ENCODE measurements around the gene MRPL28.

MRPL28 gene

DNA sequence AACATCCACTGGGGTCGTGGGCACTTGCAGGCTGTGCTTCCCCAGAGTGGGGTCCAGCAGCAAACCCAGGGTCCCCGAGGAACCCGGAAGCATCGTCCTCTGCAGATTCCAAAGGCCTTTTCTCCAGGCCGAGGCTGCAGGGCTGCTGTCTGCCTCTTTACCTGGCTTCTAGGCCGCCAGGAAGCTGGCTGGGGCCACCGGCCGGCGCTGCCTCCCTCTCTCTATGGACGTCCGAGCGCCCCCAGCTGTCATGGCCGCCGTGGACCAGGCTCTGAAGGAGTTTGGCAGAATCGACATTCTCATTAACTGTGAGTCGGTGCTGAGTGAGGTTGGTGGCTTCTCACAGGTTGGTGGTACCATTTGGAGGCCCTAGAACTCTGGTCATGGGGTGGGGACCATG lies 36.9 kb upstream of the MRPL28 start:
- H3K9ac ChIP-seq = no peak overlapping the region
- H3K9me3 ChIP-seq (ENCODE audit: control insufficient read depth, low read length) = no peaks in the 10 kb centered on the region
- H2AFZ ChIP-seq = no peak overlapping the region
- TF ChIP-seq, protein P1, sequence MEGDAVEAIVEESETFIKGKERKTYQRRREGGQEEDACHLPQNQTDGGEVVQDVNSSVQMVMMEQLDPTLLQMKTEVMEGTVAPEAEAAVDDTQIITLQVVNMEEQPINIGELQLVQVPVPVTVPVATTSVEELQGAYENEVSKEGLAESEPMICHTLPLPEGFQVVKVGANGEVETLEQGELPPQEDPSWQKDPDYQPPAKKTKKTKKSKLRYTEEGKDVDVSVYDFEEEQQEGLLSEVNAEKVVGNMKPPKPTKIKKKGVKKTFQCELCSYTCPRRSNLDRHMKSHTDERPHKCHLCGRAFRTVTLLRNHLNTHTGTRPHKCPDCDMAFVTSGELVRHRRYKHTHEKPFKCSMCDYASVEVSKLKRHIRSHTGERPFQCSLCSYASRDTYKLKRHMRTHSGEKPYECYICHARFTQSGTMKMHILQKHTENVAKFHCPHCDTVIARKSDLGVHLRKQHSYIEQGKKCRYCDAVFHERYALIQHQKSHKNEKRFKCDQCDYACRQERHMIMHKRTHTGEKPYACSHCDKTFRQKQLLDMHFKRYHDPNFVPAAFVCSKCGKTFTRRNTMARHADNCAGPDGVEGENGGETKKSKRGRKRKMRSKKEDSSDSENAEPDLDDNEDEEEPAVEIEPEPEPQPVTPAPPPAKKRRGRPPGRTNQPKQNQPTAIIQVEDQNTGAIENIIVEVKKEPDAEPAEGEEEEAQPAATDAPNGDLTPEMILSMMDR (IDR thresholded peaks at IDR 0.05) = no peak
- H3K4me3 ChIP-seq (ENCODE audit: low read depth, low read length) = no peak overlapping the region
- H3K27me3 ChIP-seq (ENCODE audit: control insufficient read depth, insufficient read depth, low read length) = no peaks in the 10 kb centered on the region
- no peak overlapping the region for H3K27ac ChIP-seq
- no peak overlapping the region for H3K4me2 ChIP-seq (ENCODE audit: low read length)
- no peaks in the 10 kb centered on the region for H3K4me1 ChIP-seq
- H3K79me2 ChIP-seq = no peaks in the 10 kb centered on the region
- no peaks in the 10 kb centered on the region for H3K36me3 ChIP-seq (ENCODE audit: control insufficient read depth, insufficient read depth, low read length)

DNA sequence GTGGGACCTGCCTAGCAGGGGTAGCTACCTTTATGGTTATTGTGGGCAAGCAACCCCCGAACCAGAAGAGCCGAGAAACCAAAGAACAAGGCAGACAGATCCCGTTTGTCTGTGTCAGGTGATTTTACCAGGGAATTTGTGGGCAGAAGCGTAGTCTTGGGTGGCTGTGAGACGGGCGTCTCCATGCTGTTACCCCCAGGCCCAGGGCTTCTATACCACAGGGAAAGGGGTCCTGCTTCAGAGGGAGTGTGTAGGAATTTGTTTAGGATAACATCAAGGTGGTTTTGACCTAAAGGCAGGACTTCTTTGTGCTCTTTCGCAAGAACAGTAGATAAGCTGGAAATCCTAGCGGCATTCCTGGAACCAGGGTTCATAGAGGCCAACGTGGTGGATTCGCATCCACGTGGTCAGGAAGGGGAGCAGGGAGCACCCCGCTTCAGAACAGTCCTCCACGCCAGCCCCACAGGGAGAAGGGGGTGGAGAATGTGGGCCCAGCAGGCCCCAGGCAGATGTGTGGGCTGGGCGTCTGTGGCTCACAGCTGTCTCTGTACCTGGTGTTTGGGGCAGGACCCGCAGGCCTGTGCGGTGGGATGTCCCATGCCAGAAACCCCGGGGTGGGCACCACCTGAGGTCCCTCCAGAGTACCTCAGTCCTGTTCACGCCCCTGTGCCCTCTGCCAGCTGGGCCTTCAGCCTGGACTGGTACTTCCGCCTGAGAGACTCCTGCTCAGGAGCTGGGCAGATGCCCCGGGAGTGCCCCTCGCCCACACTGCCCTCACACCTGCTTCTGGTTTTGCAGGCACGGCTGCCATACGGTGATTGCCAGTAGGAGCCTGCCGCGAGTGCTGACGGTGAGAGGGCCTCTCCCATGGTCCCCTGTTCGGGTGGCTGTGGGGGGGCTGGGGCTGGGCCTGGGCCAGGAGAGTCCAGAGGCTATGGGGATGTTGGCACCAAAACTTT lies 35.5 kb upstream of the MRPL28 start:
- H3K27me3 ChIP-seq (ENCODE audit: control insufficient read depth, insufficient read depth, low read length) = no peaks in the 10 kb centered on the region
- no peak overlapping the region for H3K27ac ChIP-seq
- no peaks in the 10 kb centered on the region for H3K36me3 ChIP-seq (ENCODE audit: control insufficient read depth, insufficient read depth, low read length)
- no peaks in the 10 kb centered on the region for H3K79me2 ChIP-seq
- no peak overlapping the region for H3K9ac ChIP-seq
- TF ChIP-seq, protein P1 (IDR thresholded peaks at IDR 0.05) = no peak
- no peak overlapping the region for H2AFZ ChIP-seq
- H3K4me3 ChIP-seq (ENCODE audit: low read depth, low read length) = no peak overlapping the region
- H3K4me2 ChIP-seq (ENCODE audit: low read length) = no peak overlapping the region
- no peaks in the 10 kb centered on the region for H3K9me3 ChIP-seq (ENCODE audit: control insufficient read depth, low read length)
- no peaks in the 10 kb centered on the region for H3K4me1 ChIP-seq

DNA sequence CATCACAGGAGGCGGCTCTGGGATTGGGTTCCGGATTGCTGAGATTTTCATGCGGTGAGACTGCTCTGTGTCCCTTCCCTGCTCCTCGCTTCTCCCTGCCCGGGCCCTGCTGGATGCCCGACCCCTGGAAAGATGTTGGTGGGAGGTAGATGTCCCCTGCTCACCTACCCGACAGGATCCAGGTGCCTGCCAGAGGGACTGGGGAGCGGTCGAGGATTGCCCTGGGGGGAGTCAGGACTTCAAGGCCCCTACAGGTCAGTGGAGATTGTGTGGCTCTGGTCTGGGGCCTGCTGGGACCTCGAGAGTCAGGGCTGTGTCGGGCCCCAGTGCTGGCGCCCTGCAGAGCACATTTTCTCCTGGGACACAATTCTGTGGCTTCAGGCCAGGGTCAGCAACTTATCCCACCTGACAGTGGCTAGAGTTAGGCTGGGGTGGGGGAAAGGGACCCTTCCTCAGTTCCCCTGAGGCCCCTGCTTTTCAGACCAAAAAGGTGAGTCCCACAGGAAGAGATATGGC lies 34.7 kb upstream of the MRPL28 start:
- H2AFZ ChIP-seq = no peak overlapping the region
- H3K4me1 ChIP-seq = no peaks in the 10 kb centered on the region
- H3K36me3 ChIP-seq (ENCODE audit: control insufficient read depth, insufficient read depth, low read length) = no peaks in the 10 kb centered on the region
- TF ChIP-seq, protein P1 (IDR thresholded peaks at IDR 0.05) = no peak
- H3K27me3 ChIP-seq (ENCODE audit: control insufficient read depth, insufficient read depth, low read length) = no peaks in the 10 kb centered on the region
- H3K4me3 ChIP-seq (ENCODE audit: low read depth, low read length) = no peak overlapping the region
- H3K9ac ChIP-seq = no peak overlapping the region
- H3K27ac ChIP-seq = no peak overlapping the region
- H3K9me3 ChIP-seq (ENCODE audit: control insufficient read depth, low read length) = no peaks in the 10 kb centered on the region
- no peaks in the 10 kb centered on the region for H3K79me2 ChIP-seq
- no peak overlapping the region for H3K4me2 ChIP-seq (ENCODE audit: low read length)

DNA sequence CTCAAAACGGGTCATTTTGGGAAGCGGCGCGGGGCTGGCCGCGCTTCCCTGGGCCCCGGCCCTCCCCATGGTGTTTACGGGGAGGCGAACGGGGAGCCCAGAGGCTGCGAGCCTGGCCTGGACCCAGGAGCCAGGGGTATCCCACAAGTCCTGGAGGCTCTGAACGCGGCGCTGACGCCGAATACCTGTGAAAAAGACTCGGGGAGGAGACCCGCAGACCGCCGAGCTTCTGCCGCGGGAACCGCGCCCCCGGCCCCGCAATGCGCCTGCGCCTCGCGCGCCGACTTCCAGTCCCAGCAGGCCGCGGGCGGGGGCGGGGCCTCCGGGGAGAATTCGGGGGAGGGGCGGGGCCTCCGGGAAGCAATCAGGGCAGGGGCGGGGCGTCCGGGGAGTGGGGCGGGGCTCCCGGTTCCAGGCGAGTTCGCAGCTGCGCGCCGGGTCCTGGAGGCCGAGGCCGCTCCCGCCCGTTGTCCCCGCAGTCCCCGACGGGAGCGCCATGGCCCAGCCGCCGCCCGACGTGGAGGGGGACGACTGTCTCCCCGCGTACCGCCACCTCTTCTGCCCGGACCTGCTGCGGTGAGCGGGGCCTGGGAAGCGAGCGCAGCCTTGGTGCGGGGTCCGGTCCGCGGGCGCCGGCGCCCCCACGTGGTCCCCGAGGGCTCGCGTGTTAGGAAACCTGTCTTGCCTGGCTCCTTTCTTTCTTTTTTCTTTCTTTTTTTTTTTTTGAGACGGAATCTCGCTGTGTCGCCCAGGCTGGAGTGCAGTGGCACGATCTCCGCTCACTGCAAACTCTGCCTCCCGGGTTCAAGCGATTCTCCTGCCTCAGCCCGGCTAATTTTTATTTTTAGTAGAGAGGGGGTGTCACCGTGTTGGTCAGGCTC lies 31.4 kb upstream of the MRPL28 start, which contains the start of gene DECR2:
Gene DECR2, plus strand, starts transcription at position 418 of the 881 bp plus-strand sequence. Its CDS starts 79 bp downstream, at position 497.
- H3K9me3 ChIP-seq (ENCODE audit: control insufficient read depth, low read length) = no peaks in the 10 kb centered on the region
- peaks cover 4% of the 10 kb centered on the region for H3K4me1 ChIP-seq
- H3K79me2 ChIP-seq = peaks cover 2% of the 10 kb centered on the region
- TF ChIP-seq, protein P1 (IDR thresholded peaks at IDR 0.05) = peak; percentile 62
- H3K4me3 ChIP-seq (ENCODE audit: low read depth, low read length) = peak within 1 kb of the TSS; percentile 87
- H3K27ac ChIP-seq = peak within 1 kb of the TSS; percentile 73
- H3K4me2 ChIP-seq (ENCODE audit: low read length) = peak within 1 kb of the TSS; percentile 91
- peak within 1 kb of the TSS; percentile 81 for H3K9ac ChIP-seq
- no peaks in the 10 kb centered on the region for H3K36me3 ChIP-seq (ENCODE audit: control insufficient read depth, insufficient read depth, low read length)
- no peaks in the 10 kb centered on the region for H3K27me3 ChIP-seq (ENCODE audit: control insufficient read depth, insufficient read depth, low read length)
- H2AFZ ChIP-seq = peak within 1 kb of the TSS; percentile 95
